Measurements from ENCODE around the gene MAN2A2.

- no peak for TF ChIP-seq POLR2A (IDR thresholded peaks at IDR 0.05)
- no peak for TF ChIP-seq CTCF (IDR thresholded peaks at IDR 0.05)
Measured at GRCh38 chr15:90876512-90877170, 26.5 kb upstream of the MAN2A2 start.
